Body of pancreas (tissue), 4 donors: ENCODE results near the gene TNFRSF12A. TPM values are rescaled to one million over a fixed set of nuclear protein-coding genes. Genes with fewer than 3 reads are reported as not detected.
"Not testable (repeated sequence)": the region's sequence is repeated elsewhere in the genome, so short reads cannot be mapped to it uniquely, and the experiment has no call there.

ENCODE experiments used
- ATAC-seq: fragments of 150-250 bp; one replicate; pipeline ENCODE4 v1.9.1; 2016
- DNase-seq, 4 donors: peaks; one replicate each; pipeline ENCODE4 v3.0.0-alpha.2; 2019
- H3K27ac ChIP-seq, 4 donors: fragments of 200-600 bp; sonication (generic); 1 replicate in 3 of 4; 2 replicates in 1 of 4; pipeline versions ENCODE4 v1.5.1 to v1.6.1; 2016 to 2019; ENCODE audit warnings: mild to moderate bottlenecking in 1 of 4, mixed read lengths in 1 of 4, moderate library complexity in 1 of 4
- H3K27me3 ChIP-seq, 2 donors: fragments of 200-600 bp; sonication (generic); one replicate each; pipeline ENCODE4 v1.6.0; 2016; ENCODE audit warnings: mild to moderate bottlenecking in 1 of 2
- H3K36me3 ChIP-seq, 2 donors: fragments of 200-600 bp; sonication (generic); replicated peaks in 1 of 2; 2 replicates each; pipeline ENCODE4 v1.5.1; 2016; ENCODE audit warnings: low read depth in 2 of 2; ENCODE audit not compliant: insufficient read depth in 1 of 2
- H3K4me1 ChIP-seq: fragments of 200-600 bp; sonication (generic); one replicate; pipeline ENCODE4 v1.6.0; 2016
- H3K4me3 ChIP-seq, 2 donors: fragments of 200-600 bp; sonication (generic); 1 replicate in 1 of 2; 2 replicates in 1 of 2; pipeline ENCODE4 v1.5.1; 2016 to 2019
- H3K9me3 ChIP-seq, 3 donors: fragments of 200-600 bp; sonication (generic); 1 replicate in 2 of 3; 2 replicates in 1 of 3; pipeline ENCODE4 v1.5.1; 2016
- CTCF ChIP-seq, 7 experiments: fragments of 450-650 bp in 4 of 7; fragments of 200-600 bp in 3 of 7; sonication (generic) in 3 of 7; IDR thresholded peaks; one replicate each; pipeline ENCODE4 v1.5.1; 2016 to 2019; ENCODE audit warnings: antibody characterized with exemption in 7 of 7
- POLR2A ChIP-seq, 3 donors: fragments of 450-650 bp; IDR thresholded peaks; one replicate each; pipeline ENCODE4 v1.6.1; 2016; ENCODE audit warnings: antibody characterized with exemption in 3 of 3, mild to moderate bottlenecking in 2 of 3
- WGBS, 2 donors: methylation state at CpG; one replicate each; pipeline ENCODE4 v1.1.5; 2017; 5-methylcytosine and 5-hydroxymethylcytosine counted together
- intact Hi-C: fragments of 100-400 bp; cut with DNase I; formaldehyde crosslinking; loops from one replicate; pipeline ENCODE4 v1.15.1; 2023
- small RNA-seq: library from RNA; depleted of rRNA; stranded (forward); fragments of <200 nt; gene quantifications from one replicate; pipeline ENCODE3, GENCODE V24; 2016
- total RNA-seq, 2 donors: library from RNA; depleted of rRNA; stranded (reverse); fragments of >200 nt; gene quantifications; one replicate each; pipeline ENCODE4 v1.1.0, GENCODE V29; 2016

TNFRSF12A gene
- total RNA-seq, 2 donors from 2014 or later: 132 to 229 TPM

GRCh38 chr16:3066440-3066748, 46.2 kb downstream of the TNFRSF12A start:
- no peak for DNase-seq
- Histone ChIP-seq H3K4me3 (peak overlapping the region; percentile 48 to 68), H3K27me3 (no peaks in the 10 kb centered on the region), H3K4me1 (peaks cover 38% of the 10 kb centered on the region), H3K9me3 (no peaks in the 10 kb centered on the region), H3K27ac (peak overlapping the region; percentile 86 to 97 (median 94)), H3K36me3 (peaks cover 4 to 7% of the 10 kb centered on the region in 2 donors)
- WGBS, 2 donors: 22 to 40% methylated on average over 5 to 7 of the region's 7 CpGs
- no peak for ATAC-seq
- TF ChIP-seq POLR2A (IDR thresholded peaks at IDR 0.05) (no peak), CTCF (IDR thresholded peaks at IDR 0.05) (no peak)
- intact Hi-C loops: no loop called here

- Histone ChIP-seq H3K27me3 (no peaks in the 10 kb centered on the region), H3K9me3 (no peaks in the 10 kb centered on the region), H3K4me1 (peaks cover 38% of the 10 kb centered on the region), H3K4me3 (no peak overlapping the region), H3K36me3 (peaks cover 4 to 7% of the 10 kb centered on the region in 2 donors), H3K27ac (peak overlapping the region in 3 of 4 donors; percentile 30 to 94 (median 38))
- WGBS, 2 donors: 39 to 69% methylated on average over 2 to 4 of the region's 4 CpGs
- ATAC-seq (no peak), DNase-seq (peak in 1 of 4 donors; percentile 44)
- TF ChIP-seq POLR2A (IDR thresholded peaks at IDR 0.05): peak in 1 of 3 donors; percentile 3
- no peak for TF ChIP-seq CTCF (IDR thresholded peaks at IDR 0.05)
- intact Hi-C loops: no loop called here
Observed at GRCh38 chr16:3068487-3068886, 48.3 kb downstream of the TNFRSF12A start.

GRCh38 chr16:3069146-3069545, 49.0 kb downstream of the TNFRSF12A start:
- ATAC-seq, H3K9me3 ChIP-seq, DNase-seq, H3K27me3 ChIP-seq, H3K36me3 ChIP-seq, H3K4me3 ChIP-seq, H3K27ac ChIP-seq, intact Hi-C loops: not testable (repeated sequence)
- WGBS, 2 donors: 87 to 91% methylated on average over 8 to 9 of the region's 11 CpGs
- H3K4me1 ChIP-seq: peaks cover 38% of the 10 kb centered on the region

- Histone ChIP-seq H3K4me3 (no peak overlapping the region), H3K36me3 (peaks cover 4 to 7% of the 10 kb centered on the region in 2 donors), H3K27me3 (no peaks in the 10 kb centered on the region), H3K9me3 (no peaks in the 10 kb centered on the region), H3K27ac (no peak overlapping the region), H3K4me1 (peaks cover 28% of the 10 kb centered on the region)
- TF ChIP-seq CTCF (IDR thresholded peaks at IDR 0.05) (no peak), POLR2A (IDR thresholded peaks at IDR 0.05) (peak in 1 of 3 donors; percentile 9)
- intact Hi-C loops: no loop called here
- 83 to 88% methylated on average over 4 to 9 of the region's 9 CpGs for WGBS, 2 donors
- ATAC-seq: no peak
- DNase-seq: no peak
Observed at GRCh38 chr16:3070608-3071111, 50.5 kb downstream of the TNFRSF12A start.

- Histone ChIP-seq H3K9me3 (no peaks in the 10 kb centered on the region), H3K4me1 (peaks cover 21% of the 10 kb centered on the region), H3K4me3 (no peak overlapping the region), H3K27ac (no peak overlapping the region), H3K27me3 (no peaks in the 10 kb centered on the region), H3K36me3 (peaks cover 4 to 7% of the 10 kb centered on the region in 2 donors)
- intact Hi-C loops: no loop called here
- DNase-seq (no peak), ATAC-seq (no peak)
- WGBS, 2 donors: 51 to 67% methylated on average over 7 of the region's 7 CpGs
- peak in 2 of 3 donors; percentile 25 to 39 for TF ChIP-seq POLR2A (IDR thresholded peaks at IDR 0.05)
- TF ChIP-seq CTCF (IDR thresholded peaks at IDR 0.05): no peak
Observed at GRCh38 chr16:3071655-3072054, 51.5 kb downstream of the TNFRSF12A start.

Small RNAs within 50 kb of the gene (small RNA-seq; reads per million reads assigned to genes)
- not detected for gene LINC00514

Other genes with a start within 250 kb of the TNFRSF12A start
- 100 to 1,000 TPM in 1 of 2 donors, 10 to 100 TPM in 1; 77.5 to 186 TPM for gene ELOB, start 243.1 kb upstream of the TNFRSF12A start, total RNA-seq
- not detected for gene PRSS33, start 232.8 kb upstream of the TNFRSF12A start, total RNA-seq
- not detected for gene PRSS41, start 221.9 kb upstream of the TNFRSF12A start, total RNA-seq
- 1 to 10 TPM in 1 of 2 donors, under 1 TPM in 1; 0.66 to 1.6 TPM for gene PRSS21, start 203.1 kb upstream of the TNFRSF12A start, total RNA-seq
- not detected for gene ZG16B, start 190.1 kb upstream of the TNFRSF12A start, total RNA-seq
- 10 to 100 TPM in 1 of 2 donors, 1 to 10 TPM in 1; 3.6 to 19.4 TPM for gene PRSS22, start 162.2 kb upstream of the TNFRSF12A start, total RNA-seq
- 10 to 100 TPM; 23.6 to 49.1 TPM for gene FLYWCH2, start 137.2 kb upstream of the TNFRSF12A start, total RNA-seq
- 10 to 100 TPM; 24.6 to 53.7 TPM for gene FLYWCH1, start 108.4 kb upstream of the TNFRSF12A start, total RNA-seq
- 1 to 10 TPM in 1 of 2 donors, not detected in 1; 6.3 TPM for gene KREMEN2, start 56.1 kb upstream of the TNFRSF12A start, total RNA-seq
- 10 to 100 TPM in 1 of 2 donors, 1 to 10 TPM in 1; 8.8 to 13.2 TPM for gene PAQR4, start 51.0 kb upstream of the TNFRSF12A start, total RNA-seq
- under 1 TPM in 1 of 2 donors, not detected in 1; 0.26 TPM for gene PKMYT1, start 39.9 kb upstream of the TNFRSF12A start, total RNA-seq
- 10 to 100 TPM in 1 of 2 donors, 1 to 10 TPM in 1; 4.7 to 11.2 TPM for gene CLDN9, start 7.4 kb upstream of the TNFRSF12A start, total RNA-seq
- under 1 TPM; 0.33 to 0.78 TPM for gene CLDN6, start 2.2 kb upstream of the TNFRSF12A start, total RNA-seq
- 10 to 100 TPM in 1 of 2 donors, 1 to 10 TPM in 1; 6.9 to 15.3 TPM for gene HCFC1R1, start 3.6 kb downstream of the TNFRSF12A start, total RNA-seq
- 10 to 100 TPM; 11.7 to 21.8 TPM for gene THOC6, start 3.7 kb downstream of the TNFRSF12A start, total RNA-seq
- gene BICDL2, start 16.6 kb downstream of the TNFRSF12A start, total RNA-seq: 100 to 1,000 TPM; 132 to 357 TPM
- under 1 TPM; under 0.01 to 0.99 TPM for gene MMP25, start 26.2 kb downstream of the TNFRSF12A start, total RNA-seq
- gene IL32, start 45.3 kb downstream of the TNFRSF12A start, total RNA-seq: 100 to 1,000 TPM; 184 to 238 TPM
- not detected for gene ZSCAN10, start 78.9 kb downstream of the TNFRSF12A start, total RNA-seq
- gene ZNF205, start 92.2 kb downstream of the TNFRSF12A start, total RNA-seq: 10 to 100 TPM; 14.2 to 20.0 TPM
- 10 to 100 TPM; 12.5 to 21.4 TPM for gene ZNF213, start 114.7 kb downstream of the TNFRSF12A start, total RNA-seq
- gene OR1F1, start 167.8 kb downstream of the TNFRSF12A start, total RNA-seq: not detected
- 1 to 10 TPM; 2.0 to 7.0 TPM for gene ZNF200, start 214.8 kb downstream of the TNFRSF12A start, total RNA-seq
- under 1 TPM; 0.78 to 0.99 TPM for gene MEFV, start 236.3 kb downstream of the TNFRSF12A start, total RNA-seq